ENCODE results near the gene FOXB1.

FOXB1 gene

GRCh38 chr15:60017538-60018520, 13.7 kb downstream of the FOXB1 start:
- POLR2A ChIA-PET = no interaction called here
- DNase-seq (ENCODE audit: extremely low spot score) = no peak
- TF ChIP-seq CTCF (IDR thresholded peaks at IDR 0.05; ENCODE audit: control extremely low read depth, extremely low read depth, low read depth, missing control alignments) = no peak
- CTCF ChIA-PET = no interaction called here

GRCh38 chr15:60020736-60021135, 16.6 kb downstream of the FOXB1 start:
- ChIA-PET CTCF (interaction anchor here (0.8 to 1.8 kb wide), 4 partner anchors 9 to 103 kb away, joined by 3 to 5 read pairs (median 3); no protein-coding TSS in a partner anchor), POLR2A (no interaction called here)
- no peak for TF ChIP-seq CTCF (IDR thresholded peaks at IDR 0.05; ENCODE audit: control extremely low read depth, extremely low read depth, low read depth, missing control alignments)

GRCh38 chr15:60021589-60022378, 17.7 kb downstream of the FOXB1 start:
- TF ChIP-seq CTCF (IDR thresholded peaks at IDR 0.05; ENCODE audit: control extremely low read depth, extremely low read depth, low read depth, missing control alignments) = no peak
- CTCF ChIA-PET = no interaction called here
- POLR2A ChIA-PET = no interaction called here
- no peak for DNase-seq (ENCODE audit: extremely low spot score)

More at GRCh38 chr15:60020736-60021135, 16.6 kb downstream of the FOXB1 start:
- DNase-seq (ENCODE audit: extremely low spot score) = no peak

GRCh38 chr15:60022379-60022741, 18.2 kb downstream of the FOXB1 start:
- CTCF ChIA-PET = no interaction called here
- no peak for TF ChIP-seq CTCF (IDR thresholded peaks at IDR 0.05; ENCODE audit: control extremely low read depth, extremely low read depth, low read depth, missing control alignments)
- DNase-seq (ENCODE audit: extremely low spot score) = no peak
- POLR2A ChIA-PET = no interaction called here

GRCh38 chr15:60026555-60026954, 22.4 kb downstream of the FOXB1 start:
- ChIA-PET CTCF (no interaction called here), POLR2A (no interaction called here)

More at GRCh38 chr15:60026555-60026954, 22.4 kb downstream of the FOXB1 start:
- no peak for DNase-seq (ENCODE audit: extremely low spot score)
- no peak for TF ChIP-seq CTCF (IDR thresholded peaks at IDR 0.05; ENCODE audit: control extremely low read depth, extremely low read depth, low read depth, missing control alignments)
